HepG2 (cell line): ENCODE data around the gene TRAP1. TPM values are rescaled to one million over a fixed set of nuclear protein-coding genes. Genes with fewer than 3 reads are reported as not detected.

Experiments used
- ATAC-seq: fragments of 200-7000 bp; cut with Tn5 transposase; 3 replicates; pipeline ENCODE4 v1.9.1; 2020; ENCODE audit warnings: mild to moderate bottlenecking, moderate library complexity
- BruUV-seq: library from RNA; stranded (reverse); fragments of 400-500 nt; replicated peaks from 2 replicates; lab custom pipeline; 2021; lab: Mats Ljungman, UMichigan
- CTCF ChIA-PET: fragments of 300-600 bp; formaldehyde crosslinking; extraction: SDS; loops from one replicate; lab custom pipeline; 2021; ENCODE audit warnings: low total read pairs, inconsistent platforms, low intra/inter-chr PET ratio; lab: Yijun Ruan, JAX
- POLR2A ChIA-PET: fragments of 350-600 bp; sonication (Branson Sonifier 250); formaldehyde crosslinking; loops from one replicate; lab custom pipeline; 2020; ENCODE audit warnings: antibody characterized with exemption, inconsistent platforms; lab: Yijun Ruan, JAX
- DNase-seq: peaks from one replicate; pipeline ENCODE4 v3.0.0-alpha.2; 2015; ENCODE audit warnings: low spot score
- FAIRE-seq: peaks from 3 replicates; lab custom pipeline; 2011; peaks lifted over from hg19 to GRCh38; lab: Jason Lieb, UNC
- H2AFZ ChIP-seq: one replicate; pipeline ENCODE4 v1.6.1; 2011; ENCODE audit warnings: low read length, inconsistent platforms
- H3K27ac ChIP-seq: fragments of 300-600 bp; 3 replicates; pipeline ENCODE4 v1.8.0; 2011; ENCODE audit warnings: mixed run types, mild to moderate bottlenecking, mixed read lengths, low read length, inconsistent platforms; ENCODE audit not compliant: insufficient read depth; ENCODE audit errors: extremely low read length
- H3K27me3 ChIP-seq, 2 experiments: fragments of 200-600 bp in 1 of 2; 2 replicates in 1 of 2; 3 replicates in 1 of 2; pipeline versions ENCODE4 v1.6.0 to v1.8.0; 2011; ENCODE audit warnings: low read length in 2 of 2, mild to moderate bottlenecking in 2 of 2, moderate library complexity in 2 of 2, inconsistent platforms in 1 of 2; ENCODE audit not compliant: insufficient read depth in 2 of 2, control insufficient read depth in 1 of 2
- H3K36me3 ChIP-seq, 2 experiments: fragments of 200-600 bp in 1 of 2; replicated peaks in 1 of 2; 2 replicates in 1 of 2; 3 replicates in 1 of 2; pipeline versions ENCODE4 v1.5.1 to v1.8.0; 2011; ENCODE audit warnings: low read length in 2 of 2, inconsistent platforms in 1 of 2; ENCODE audit not compliant: insufficient read depth in 2 of 2, control insufficient read depth in 1 of 2
- H3K4me1 ChIP-seq: 2 replicates; pipeline ENCODE4 v1.5.1; 2012; ENCODE audit warnings: low read length, inconsistent platforms; ENCODE audit not compliant: insufficient read depth
- H3K4me2 ChIP-seq: 2 replicates; pipeline ENCODE4 v1.6.0; 2011; ENCODE audit warnings: low read depth, low read length, inconsistent platforms
- H3K4me3 ChIP-seq, 3 experiments: fragments of 200-600 bp in 1 of 3; sonication (generic), shearing (Covaris generic) in 1 of 3; replicated peaks in 1 of 3; 2 replicates each; pipeline ENCODE4 v1.5.1; 2011 to 2016; ENCODE audit warnings: low read length in 3 of 3, inconsistent platforms in 2 of 3, low read depth in 2 of 3, mild to moderate bottlenecking in 2 of 3, control low read depth in 1 of 3, mixed read lengths in 1 of 3; ENCODE audit not compliant: insufficient read depth in 1 of 3
- H3K79me2 ChIP-seq: one replicate; pipeline ENCODE4 v1.6.1; 2011; ENCODE audit warnings: low read length, inconsistent platforms; ENCODE audit not compliant: insufficient read depth
- H3K9ac ChIP-seq: 2 replicates; pipeline ENCODE4 v1.6.0; 2011; ENCODE audit warnings: mild to moderate bottlenecking, low read depth, low read length, inconsistent platforms; ENCODE audit not compliant: insufficient read depth
- H3K9me3 ChIP-seq: 2 replicates; pipeline ENCODE4 v1.5.1; 2012; ENCODE audit warnings: mild to moderate bottlenecking, low read length
- H4K20me1 ChIP-seq: 2 replicates; pipeline ENCODE4 v1.6.0; 2011; ENCODE audit warnings: inconsistent platforms, mild to moderate bottlenecking, low read length, moderate library complexity; ENCODE audit not compliant: insufficient read depth
- ATM ChIP-seq: fragments of 450-650 bp; IDR thresholded peaks from 2 replicates; pipeline ENCODE4 v1.7.1; 2017; ENCODE audit warnings: mild to moderate bottlenecking, borderline replicate concordance
- CEBPB ChIP-seq: IDR thresholded peaks from 2 replicates; pipeline ENCODE4 v1.6.1; 2011; ENCODE audit warnings: low read depth, low read length, improper control_type of control experiment, borderline replicate concordance
- ESRRA ChIP-seq: sonication (generic); formaldehyde crosslinking; IDR thresholded peaks from 2 replicates; pipeline ENCODE4 v1.5.1; 2020; ENCODE audit warnings: mild to moderate bottlenecking, low read depth, missing genetic modification reagents
- GATAD2A ChIP-seq: IDR thresholded peaks from 2 replicates; pipeline ENCODE4 v1.6.1; 2016
- HNRNPL ChIP-seq: fragments of 200-400 bp; formaldehyde crosslinking; IDR thresholded peaks from 2 replicates; pipeline ENCODE4 v1.6.1; 2017; ENCODE audit warnings: mild to moderate bottlenecking, low read depth, low read length
- NFAT5 ChIP-seq: sonication (generic); formaldehyde crosslinking; IDR thresholded peaks from 2 replicates; pipeline ENCODE4 v1.4.0; 2020; ENCODE audit warnings: missing genetic modification reagents
- NFIB ChIP-seq: sonication (generic); formaldehyde crosslinking; IDR thresholded peaks from 2 replicates; pipeline ENCODE4 v1.9.0; 2021; ENCODE audit warnings: missing genetic modification reagents, mild to moderate bottlenecking, borderline replicate concordance
- PHB2 ChIP-seq: fragments of 450-650 bp; IDR thresholded peaks from 2 replicates; pipeline ENCODE4 v1.6.1; 2018; ENCODE audit not compliant: partially characterized antibody
- RNF2 ChIP-seq: fragments of 450-650 bp; conservative IDR thresholded peaks from 2 replicates; pipeline ENCODE4 v1.6.1; 2016; ENCODE audit warnings: low read depth
- SCMH1 ChIP-seq: sonication (generic); formaldehyde crosslinking; IDR thresholded peaks from 2 replicates; pipeline ENCODE4 v1.9.0; 2021; ENCODE audit warnings: missing genetic modification reagents, mild to moderate bottlenecking, borderline replicate concordance
- SMAD1 ChIP-seq: sonication (generic); formaldehyde crosslinking; IDR thresholded peaks from 2 replicates; pipeline ENCODE4 v1.4.0; 2020; ENCODE audit warnings: missing genetic modification reagents, low read depth, mild to moderate bottlenecking, borderline replicate concordance
- SP5 ChIP-seq: IDR thresholded peaks from 2 replicates; pipeline ENCODE4 v1.6.1; 2016; ENCODE audit warnings: low read depth, borderline replicate concordance
- TRAFD1 ChIP-seq: sonication (generic); formaldehyde crosslinking; IDR thresholded peaks from 2 replicates; pipeline ENCODE4 v1.5.1; 2020; ENCODE audit warnings: missing genetic modification reagents, mild to moderate bottlenecking, borderline replicate concordance
- ZBTB44 ChIP-seq: sonication (generic); formaldehyde crosslinking; IDR thresholded peaks from 2 replicates; pipeline ENCODE4 v1.4.0; 2020; ENCODE audit warnings: missing genetic modification reagents
- ZFP36L1 ChIP-seq: sonication (generic); formaldehyde crosslinking; IDR thresholded peaks from 2 replicates; pipeline ENCODE4 v1.8.0; 2022; ENCODE audit warnings: mild to moderate bottlenecking, missing genetic modification reagents, moderate library complexity
- ZNF12 ChIP-seq: sonication (generic); formaldehyde crosslinking; IDR thresholded peaks from 2 replicates; pipeline ENCODE4 v1.5.0; 2020; ENCODE audit warnings: missing genetic modification reagents
- ZNF124 ChIP-seq: sonication (generic); formaldehyde crosslinking; IDR thresholded peaks from 2 replicates; pipeline ENCODE4 v1.4.0; 2020; ENCODE audit warnings: missing genetic modification reagents
- ZNF605 ChIP-seq: sonication (generic); formaldehyde crosslinking; IDR thresholded peaks from 2 replicates; pipeline ENCODE4 v1.8.0; 2022; ENCODE audit warnings: mild to moderate bottlenecking, missing genetic modification reagents
- ZNF768 ChIP-seq: sonication (generic); formaldehyde crosslinking; IDR thresholded peaks from 2 replicates; pipeline ENCODE4 v1.4.0; 2020; ENCODE audit warnings: missing genetic modification reagents
- WGBS: methylation state at CpG from one replicate; pipeline ENCODE4 v1.1.6; 2017; ENCODE audit warnings: low lambda C conversion rate; 5-methylcytosine and 5-hydroxymethylcytosine counted together
- in situ Hi-C: cut with HindIII; loops from 2 replicates; pipeline ENCODE4 v1.10.0; 2017; ENCODE audit warnings: low pct_unique_long_range_greater_than_20kb; ENCODE audit not compliant: extremely low pct_ligation_motif_present
- intact Hi-C: fragments of 100-400 bp; cut with micrococcal nuclease; formaldehyde crosslinking; loops from one replicate; pipeline ENCODE4 v1.10.0; 2022; ENCODE audit not compliant: unreplicated experiment
- polyA plus RNA-seq, 8 experiments: library from polyadenylated mRNA; depleted of rRNA in 3 of 8; stranded (reverse) in 7 of 8; unstranded in 1 of 8; fragments of >200 nt; fragmentation: Illumina TruSeq in 4 of 8; extraction: Trizol in 4 of 8; gene quantifications; 2 replicates each; pipeline versions ENCODE4 v1.2.1 to v1.2.3, GENCODE V29; 2011 to 2016; ENCODE audit warnings: low read depth in 4 of 8, missing spikeins in 1 of 8, mixed read lengths in 1 of 8; ENCODE audit not compliant: insufficient read depth in 1 of 8
- total RNA-seq, 5 experiments: library from RNA; depleted of rRNA; stranded (reverse); fragments of >200 nt; fragmentation: Illumina TruSeq; extraction: Trizol; gene quantifications; 2 replicates each; pipeline ENCODE4 v1.2.3, GENCODE V29; 2016; ENCODE audit warnings: low read depth in 1 of 5

The TRAP1 gene
- total and polyA plus RNA-seq, 2 of the 13 experiments (the other 11 are each of a cell fraction or from before 2014, with no cell fraction given) = 127 to 240 TPM

- ChIA-PET CTCF (no interaction called here), POLR2A (no interaction called here)
- H3K27ac ChIP-seq = no peak overlapping the region
- 97% methylated on average over 12 of the region's 13 CpGs for WGBS
- FAIRE-seq = no peak
- H3K9me3 ChIP-seq = no peaks in the 10 kb centered on the region
- no TSS peak for BruUV-seq
- peaks cover 38 to 77% of the 10 kb centered on the region in 2 experiments for H3K36me3 ChIP-seq
- TF ChIP-seq ATM (no peak), CEBPB (no peak), ZBTB44 (no peak), SCMH1 (CRISPR knock-in tag) (no peak), PHB2 (no peak), ZFP36L1 (CRISPR knock-in tag) (no peak), ZNF605 (CRISPR knock-in tag) (no peak), TRAFD1 (CRISPR knock-in tag) (no peak), HNRNPL (no peak), ZNF124 (no peak), ZNF768 (no peak), NFAT5 (no peak), SP5 (CRISPR knock-in tag) (no peak), ZNF12 (CRISPR knock-in tag) (no peak), RNF2 (no peak), GATAD2A (CRISPR knock-in tag) (no peak), NFIB (no peak), SMAD1 (no peak), ESRRA (no peak)
- no peak overlapping the region for H2AFZ ChIP-seq
- no peaks in the 10 kb centered on the region for H3K79me2 ChIP-seq
- ATAC-seq = no peak
- 0 out of 2 replicates have a peak, but pooled peaks cover 7% of the 10 kb centered on the region for H3K4me1 ChIP-seq
- intact Hi-C loops = no loop called here
- H3K9ac ChIP-seq = no peak overlapping the region
- no peak overlapping the region for H3K4me3 ChIP-seq
- DNase-seq = no peak
- no peaks in the 10 kb centered on the region for H3K27me3 ChIP-seq
- H3K4me2 ChIP-seq = no peak overlapping the region
- H4K20me1 ChIP-seq = no peaks in the 10 kb centered on the region
- in situ Hi-C loops = no loop called here
These were observed 18.2 kb upstream of the TRAP1 start for GRCh38 chr16:3735541-3735940.
